ENCODE data around the gene TP53RK.

The TP53RK gene

GRCh38 chr20:46666818-46667515 is 22.3 kb downstream of the TP53RK start:
- no peak overlapping the region for H3K4me3 ChIP-seq (ENCODE audit: control insufficient read depth, low read depth, low read length)
- DNase-seq (ENCODE audit: low read depth) = no peak
- no peak for TF ChIP-seq CTCF (IDR thresholded peaks at IDR 0.05; ENCODE audit: control insufficient read depth, insufficient read depth, low read depth, low read length, missing control alignments)

GRCh38 chr20:46666306-46666705 is 22.9 kb downstream of the TP53RK start:
- no peak overlapping the region for H3K4me3 ChIP-seq (ENCODE audit: control insufficient read depth, low read depth, low read length)
- no peak for TF ChIP-seq CTCF (IDR thresholded peaks at IDR 0.05; ENCODE audit: control insufficient read depth, insufficient read depth, low read depth, low read length, missing control alignments)
- no peak for DNase-seq (ENCODE audit: low read depth)

- no peak overlapping the region for H3K4me3 ChIP-seq (ENCODE audit: control insufficient read depth, low read depth, low read length)
- no peak for TF ChIP-seq CTCF (IDR thresholded peaks at IDR 0.05; ENCODE audit: control insufficient read depth, insufficient read depth, low read depth, low read length, missing control alignments)
- DNase-seq (ENCODE audit: low read depth) = no peak
Measured at GRCh38 chr20:46665602-46666001, 23.6 kb downstream of the TP53RK start.

GRCh38 chr20:46663531-46663930 is 25.7 kb downstream of the TP53RK start:
- no peak for DNase-seq (ENCODE audit: low read depth)
- no peak overlapping the region for H3K4me3 ChIP-seq (ENCODE audit: control insufficient read depth, low read depth, low read length)
- no peak for TF ChIP-seq CTCF (IDR thresholded peaks at IDR 0.05; ENCODE audit: control insufficient read depth, insufficient read depth, low read depth, low read length, missing control alignments)

- no peak for TF ChIP-seq CTCF (IDR thresholded peaks at IDR 0.05; ENCODE audit: control insufficient read depth, insufficient read depth, low read depth, low read length, missing control alignments)
- no peak for DNase-seq (ENCODE audit: low read depth)
- no peak overlapping the region for H3K4me3 ChIP-seq (ENCODE audit: control insufficient read depth, low read depth, low read length)
Measured at GRCh38 chr20:46661659-46662058, 27.6 kb downstream of the TP53RK start.

GRCh38 chr20:46660487-46660886 is 28.8 kb downstream of the TP53RK start:
- DNase-seq (ENCODE audit: low read depth) = no peak
- TF ChIP-seq CTCF (IDR thresholded peaks at IDR 0.05; ENCODE audit: control insufficient read depth, insufficient read depth, low read depth, low read length, missing control alignments) = no peak
- H3K4me3 ChIP-seq (ENCODE audit: control insufficient read depth, low read depth, low read length) = no peak overlapping the region

Data from AG09309 (cell line).